Head of caudate nucleus (tissue), 42 donors: ENCODE results near the gene KCNAB2.

Source experiments
- DNase-seq, 42 donors: peaks; one replicate each; pipeline versions ENCODE4 v3.0.0 to v3.0.0-alpha.2; 2020 to 2021; ENCODE audit warnings: mixed read lengths in 7 of 42
- intact Hi-C: fragments of 100-400 bp; cut with DNase I; formaldehyde crosslinking; loops from one replicate; pipeline ENCODE4 v1.15.0; 2022

Gene KCNAB2

GRCh38 chr1:6027591-6027990, 18.1 kb upstream of the KCNAB2 start:
- intact Hi-C loops: no loop called here
- no peak for DNase-seq

GRCh38 chr1:6028042-6028850, 17.4 kb upstream of the KCNAB2 start:
- intact Hi-C loops: no loop called here
- peak in 3 of 42 donors; percentile 5 to 54 (median 38) for DNase-seq

DNA sequence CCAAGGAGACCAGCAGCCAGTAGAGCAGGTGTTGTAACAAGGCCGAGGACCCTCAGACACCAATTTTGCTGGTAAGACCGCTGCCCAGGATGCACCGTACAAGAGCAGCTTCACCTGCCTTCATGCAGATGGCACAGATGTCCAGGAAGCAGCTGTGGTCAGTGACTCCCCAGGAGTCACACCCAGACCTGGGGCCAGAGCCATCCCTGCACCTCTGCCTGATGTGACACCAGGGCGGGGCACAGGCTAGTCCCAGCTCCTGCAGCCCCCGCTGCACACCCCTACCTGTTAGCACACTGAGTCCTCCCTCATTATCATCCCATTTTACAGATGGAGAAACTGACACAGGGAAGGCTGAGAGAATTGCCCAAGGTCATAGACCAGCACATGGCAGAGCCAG, 16.3 kb upstream of the KCNAB2 start:
- intact Hi-C loops: no loop called here
- no peak for DNase-seq

- intact Hi-C loops: no loop called here
Measured at GRCh38 chr1:6030132-6030531, 15.6 kb upstream of the KCNAB2 start.

DNA sequence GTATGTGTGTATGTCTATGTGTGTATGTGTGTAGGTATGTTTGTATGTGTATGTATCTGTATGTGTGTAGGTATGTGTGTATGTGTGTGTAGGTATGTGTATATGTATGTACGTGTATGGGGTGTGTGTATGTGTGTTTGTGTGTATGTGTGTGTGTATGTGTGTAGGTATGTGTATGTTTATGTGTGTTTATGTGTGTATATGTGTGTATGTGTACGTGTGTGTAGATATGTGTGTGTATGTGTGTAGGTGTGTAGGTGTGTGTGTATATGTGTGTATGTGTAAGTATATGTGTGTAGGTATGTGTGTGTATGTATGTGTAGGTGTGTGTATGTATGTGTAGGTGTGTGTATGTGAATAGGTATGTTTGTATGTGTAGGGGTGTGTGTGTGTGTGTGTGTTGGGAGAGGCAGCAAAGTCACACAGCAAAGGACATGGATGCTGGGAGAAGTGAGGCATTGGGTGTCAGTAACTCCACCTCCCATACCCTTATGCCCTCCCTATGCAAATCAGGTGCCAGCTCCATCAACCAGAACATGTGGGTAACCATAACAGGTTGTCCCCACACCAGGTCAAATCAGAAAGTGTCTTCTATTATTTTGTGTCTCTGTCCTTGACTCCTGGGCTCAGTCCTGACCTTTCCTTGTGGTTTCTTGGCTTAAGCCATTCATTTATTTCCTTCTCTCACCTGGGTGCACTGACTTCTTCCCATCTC, 15.0 kb upstream of the KCNAB2 start:
- no peak for DNase-seq
- intact Hi-C loops: no loop called here

More at GRCh38 chr1:6030132-6030531, 15.6 kb upstream of the KCNAB2 start:
- DNase-seq: no peak

GRCh38 chr1:6033124-6033523, 12.6 kb upstream of the KCNAB2 start:
- DNase-seq: peak in 1 of 42 donors; percentile 38

DNA sequence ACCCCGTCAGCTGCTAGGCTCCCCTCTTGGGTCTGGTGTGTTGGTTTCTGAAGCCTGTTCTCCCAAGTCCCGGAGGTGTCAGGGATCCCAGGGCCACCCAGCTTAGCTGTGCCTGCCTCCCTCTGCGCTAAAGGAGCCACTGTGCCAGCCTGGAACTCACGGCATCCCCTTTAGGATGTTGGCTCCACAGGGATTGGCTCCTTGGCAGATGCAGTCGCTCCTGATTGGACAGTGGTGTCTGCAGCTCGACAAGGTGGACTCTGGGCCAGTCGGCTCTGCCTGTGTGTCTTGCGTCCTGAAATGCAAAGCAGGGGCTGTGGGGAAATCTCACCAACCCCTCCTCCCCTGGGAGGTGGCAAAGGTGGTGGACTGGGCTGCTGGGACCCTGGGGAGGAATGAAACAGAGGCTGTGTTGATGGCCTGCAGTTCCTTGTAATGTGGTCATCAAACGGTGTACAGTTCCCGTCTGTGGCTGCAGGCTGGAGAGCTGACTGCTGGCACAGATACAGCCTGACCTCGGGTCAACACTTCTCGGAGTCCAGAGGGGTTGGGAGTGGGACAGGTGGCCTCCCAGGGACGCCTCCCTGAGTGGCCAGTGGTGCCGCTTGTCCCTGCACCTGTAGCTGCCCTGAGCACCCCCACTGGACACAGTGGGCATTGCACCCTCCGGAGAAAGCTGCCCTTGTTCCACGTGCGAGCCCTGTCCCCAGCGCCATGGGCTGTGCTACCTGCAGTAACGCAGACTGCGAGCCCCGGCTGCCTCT, 11.5 kb upstream of the KCNAB2 start:
- intact Hi-C loops: no loop called here
- peak in 40 of 42 donors; percentile 22 to 79 (median 56) for DNase-seq

More at GRCh38 chr1:6033124-6033523, 12.6 kb upstream of the KCNAB2 start:
- intact Hi-C loops: no loop called here

DNA sequence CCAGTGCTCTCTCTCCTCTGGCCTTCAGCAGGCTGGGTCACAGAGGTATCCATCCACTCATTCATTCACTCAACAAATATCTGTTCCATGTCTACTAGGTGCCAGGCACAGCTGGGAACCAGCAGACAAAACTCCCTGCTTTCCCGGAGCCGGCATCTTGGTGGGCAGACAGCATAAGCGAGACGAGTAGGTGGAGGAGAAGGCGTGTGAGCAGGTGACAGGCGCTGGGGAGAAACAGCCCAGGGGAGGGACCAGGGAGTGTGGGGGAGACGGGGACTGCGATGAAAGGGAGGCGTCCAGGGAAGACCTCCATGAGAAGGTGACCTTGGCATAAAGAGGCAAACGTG, 11.0 kb upstream of the KCNAB2 start:
- peak in 36 of 42 donors; percentile 25 to 81 (median 53) for DNase-seq
- intact Hi-C loops: no loop called here

DNA sequence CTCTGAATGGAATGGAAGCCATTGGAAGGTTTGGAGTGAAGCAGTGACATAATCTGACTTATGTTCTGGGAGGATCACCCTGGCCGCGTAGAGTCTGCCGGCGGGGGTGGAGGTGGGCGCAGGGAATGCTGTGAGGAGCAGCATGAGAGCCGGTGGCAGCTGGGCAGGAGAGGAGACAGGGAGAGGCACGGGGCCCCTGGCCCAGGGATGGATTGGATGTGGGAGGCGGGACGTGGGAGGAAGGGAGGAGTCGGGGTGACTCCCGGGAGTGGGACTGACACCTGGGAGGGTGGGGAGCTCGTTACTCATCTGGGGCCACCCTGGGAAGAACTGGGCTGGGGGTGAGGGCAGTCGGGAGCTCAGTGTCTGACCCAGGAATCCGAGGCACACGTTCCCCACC, 10.4 kb upstream of the KCNAB2 start:
- intact Hi-C loops: no loop called here

GRCh38 chr1:6035719-6036118, 10.0 kb upstream of the KCNAB2 start:
- no peak for DNase-seq
- intact Hi-C loops: no loop called here

More for the DNA sequence above, 10.4 kb upstream of the KCNAB2 start:
- peak in 15 of 42 donors; percentile 18 to 62 (median 33) for DNase-seq

- intact Hi-C loops: no loop called here
- DNase-seq: no peak
Measured at GRCh38 chr1:6037338-6037762, 8.3 kb upstream of the KCNAB2 start.

DNA sequence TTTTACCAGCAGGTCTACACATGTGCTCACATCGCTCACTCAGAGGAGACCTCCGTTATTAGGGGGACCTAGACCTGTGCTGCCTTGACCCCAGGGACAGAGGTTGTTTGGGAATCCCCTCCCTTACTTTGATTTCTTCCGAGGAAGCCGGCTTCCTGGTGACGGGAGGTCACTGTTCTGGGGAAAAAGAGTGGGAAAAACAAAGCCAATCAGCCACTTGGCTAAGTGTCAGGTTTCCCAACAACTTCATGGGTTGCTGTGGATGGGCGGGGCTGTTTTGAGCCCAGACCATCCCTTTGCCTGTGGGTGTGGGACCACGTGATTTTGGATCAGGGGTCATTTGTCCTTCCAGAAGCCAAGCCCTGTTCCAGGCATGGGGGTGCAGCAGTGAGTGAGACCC, 7.1 kb upstream of the KCNAB2 start:
- no peak for DNase-seq
- intact Hi-C loops: no loop called here

GRCh38 chr1:6039031-6039430, 6.7 kb upstream of the KCNAB2 start:
- intact Hi-C loops: no loop called here
- DNase-seq: no peak

GRCh38 chr1:6040444-6040843, 5.2 kb upstream of the KCNAB2 start:
- DNase-seq: no peak
- intact Hi-C loops: no loop called here

GRCh38 chr1:6040861-6041415, 4.8 kb upstream of the KCNAB2 start:
- no peak for DNase-seq
- intact Hi-C loops: no loop called here

DNA sequence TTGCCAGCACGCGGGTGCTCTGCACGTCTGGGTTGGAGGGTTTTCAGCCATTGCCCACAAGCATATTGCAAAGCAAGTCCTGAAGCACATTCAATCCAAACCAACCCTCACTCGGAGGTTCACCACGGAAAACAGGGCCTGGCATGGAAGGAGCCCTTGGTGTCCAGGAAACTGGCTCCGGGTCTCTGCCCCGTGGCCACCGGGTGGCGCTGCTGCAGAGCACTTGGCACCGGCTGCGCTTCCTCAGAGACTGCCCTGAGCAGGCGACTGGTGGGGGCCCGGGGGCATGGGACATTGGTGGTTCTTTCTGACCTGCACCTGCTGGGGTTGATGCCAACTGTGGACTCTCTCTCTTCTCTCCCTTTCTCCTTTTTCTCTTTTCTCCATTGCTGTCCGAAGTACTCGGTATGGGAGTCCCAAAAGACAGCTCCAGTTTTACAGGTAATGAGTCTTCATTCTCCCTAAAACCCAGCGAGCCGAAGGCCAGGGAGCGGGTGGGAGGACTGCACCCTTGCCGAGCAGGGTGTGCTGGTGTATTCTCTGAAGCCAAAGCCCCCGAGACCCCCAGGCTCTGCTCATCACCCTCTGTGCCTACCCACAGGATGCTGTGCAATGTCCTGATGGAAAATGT, 4.1 kb upstream of the KCNAB2 start:
- intact Hi-C loops: no loop called here
- peak in 29 of 42 donors; percentile 23 to 76 (median 50) for DNase-seq

GRCh38 chr1:6043561-6043960, 2.1 kb upstream of the KCNAB2 start:
- intact Hi-C loops: no loop called here
- DNase-seq: no peak

- intact Hi-C loops: no loop called here
- DNase-seq: no peak
Measured at GRCh38 chr1:6044481-6045109, 1.1 kb upstream of the KCNAB2 start.

GRCh38 chr1:6045110-6045502, 582 bp upstream of the KCNAB2 start:
- intact Hi-C loops: no loop called here
- DNase-seq: no peak
